Measurements from ENCODE around the gene RCN2. TPM values are rescaled to one million over a fixed set of nuclear protein-coding genes. Genes with fewer than 3 reads are reported as not detected.

The RCN2 gene
- total RNA-seq, 4 donors from 2014 or later, result 12.7 to 34.3 (median 18.5) TPM

- Histone ChIP-seq H3K27ac (no peak overlapping the region), H3K27me3 (no peaks in the 10 kb centered on the region), H3K4me1 (peaks cover 0 to under 1% (median 0%) of the 10 kb centered on the region in 4 donors), H3K36me3 (peaks cover 0 to 30% (median 5%) of the 10 kb centered on the region in 4 donors), H3K4me3 (no peak overlapping the region), H3K9me3 (no peaks in the 10 kb centered on the region)
- 95 to 98% methylated on average over 4 to 5 of the region's 5 CpGs for whole genome bisulfite sequencing, 2 donors (ENCODE audit: low coverage in 1 of 2)
- in situ Hi-C loops (cut with MboI; ENCODE audit: low pct_ligation_motif_present in 1 of 4, low pct_unique_long_range_greater_than_20kb in 1 of 4, low sequenced_read_pairs in 3 of 4) (no loop called here), intact Hi-C loops (cut with DNase I; ENCODE audit: low total_unique reads) (no loop called here)
- no peak for TF ChIP-seq POLR2A (IDR thresholded peaks at IDR 0.05)
- DNase-seq, result no peak
Observed at GRCh38 chr15:76938752-76939151, 7.2 kb downstream of the RCN2 start.

- H3K36me3 ChIP-seq, result peaks cover 0 to 25% (median 5%) of the 10 kb centered on the region in 4 donors
- 0% methylated on average over 1 of the region's 1 CpG for WGBS, 2 donors (ENCODE audit: low coverage in 1 of 2)
- intact Hi-C loops (cut with DNase I; ENCODE audit: low total_unique reads) (no loop called here), in situ Hi-C loops (cut with MboI; ENCODE audit: low pct_ligation_motif_present in 1 of 4, low pct_unique_long_range_greater_than_20kb in 1 of 4, low sequenced_read_pairs in 3 of 4) (no loop called here)
- no peak overlapping the region for H3K4me3 ChIP-seq
- H3K9me3 ChIP-seq, result no peaks in the 10 kb centered on the region
- H3K27me3 ChIP-seq, result no peaks in the 10 kb centered on the region
- H3K27ac ChIP-seq, result no peak overlapping the region
- DNase-seq, result no peak
- no peaks in the 10 kb centered on the region for H3K4me1 ChIP-seq
- no peak for TF ChIP-seq EP300 (IDR thresholded peaks at IDR 0.05; ENCODE audit: low read depth)
- no peak for TF ChIP-seq POLR2A (IDR thresholded peaks at IDR 0.05)
- no peak for TF ChIP-seq POLR2AphosphoS5 (IDR thresholded peaks at IDR 0.05)
- no peak for TF ChIP-seq CTCF (IDR thresholded peaks at IDR 0.05)
Observed at GRCh38 chr15:76939715-76940114, 8.2 kb downstream of the RCN2 start.

GRCh38 chr15:76941636-76942035 is 10.1 kb downstream of the RCN2 start:
- Histone ChIP-seq H3K9me3 (no peaks in the 10 kb centered on the region), H3K36me3 (peaks cover 0 to 17% (median 2%) of the 10 kb centered on the region in 4 donors), H3K27me3 (no peaks in the 10 kb centered on the region), H3K4me1 (no peaks in the 10 kb centered on the region), H3K27ac (no peak overlapping the region), H3K4me3 (no peak overlapping the region)
- no peak for TF ChIP-seq EP300 (IDR thresholded peaks at IDR 0.05; ENCODE audit: low read depth)
- no peak for TF ChIP-seq POLR2AphosphoS5 (IDR thresholded peaks at IDR 0.05)
- no peak for TF ChIP-seq CTCF (IDR thresholded peaks at IDR 0.05)
- TF ChIP-seq POLR2A (IDR thresholded peaks at IDR 0.05), result no peak
- WGBS, 2 donors (ENCODE audit: low coverage in 1 of 2), result 81 to 90% methylated on average over 2 of the region's 2 CpGs
- no peak for DNase-seq
- in situ Hi-C loops (cut with MboI; ENCODE audit: low pct_ligation_motif_present in 1 of 4, low pct_unique_long_range_greater_than_20kb in 1 of 4, low sequenced_read_pairs in 3 of 4), result no loop called here
- intact Hi-C loops (cut with DNase I; ENCODE audit: low total_unique reads), result no loop called here

- H3K36me3 ChIP-seq, result peaks cover 0 to 11% (median 0%) of the 10 kb centered on the region in 4 donors
- H3K27ac ChIP-seq, result no peak overlapping the region
- intact Hi-C loops (cut with DNase I; ENCODE audit: low total_unique reads) (no loop called here), in situ Hi-C loops (cut with MboI; ENCODE audit: low pct_ligation_motif_present in 1 of 4, low pct_unique_long_range_greater_than_20kb in 1 of 4, low sequenced_read_pairs in 3 of 4) (no loop called here)
- no peaks in the 10 kb centered on the region for H3K9me3 ChIP-seq
- no peak overlapping the region for H3K4me3 ChIP-seq
- no peaks in the 10 kb centered on the region for H3K4me1 ChIP-seq
- no peaks in the 10 kb centered on the region for H3K27me3 ChIP-seq
- WGBS, 2 donors (ENCODE audit: low coverage in 1 of 2), result 84 to 94% methylated on average over 2 of the region's 2 CpGs
- DNase-seq, result no peak
- TF ChIP-seq POLR2AphosphoS5 (IDR thresholded peaks at IDR 0.05), result no peak
- TF ChIP-seq EP300 (IDR thresholded peaks at IDR 0.05; ENCODE audit: low read depth), result no peak
- TF ChIP-seq POLR2A (IDR thresholded peaks at IDR 0.05), result no peak
- no peak for TF ChIP-seq CTCF (IDR thresholded peaks at IDR 0.05)
Observed at GRCh38 chr15:76942331-76942730, 10.8 kb downstream of the RCN2 start.

GRCh38 chr15:76945494-76946093 is 14.0 kb downstream of the RCN2 start:
- peak overlapping the region in 2 of 4 donors; percentile 25 to 27 for H3K27ac ChIP-seq
- no peak for DNase-seq
- no peak for TF ChIP-seq EP300 (IDR thresholded peaks at IDR 0.05; ENCODE audit: low read depth)
- no peak for TF ChIP-seq POLR2A (IDR thresholded peaks at IDR 0.05)
- no peak for TF ChIP-seq CTCF (IDR thresholded peaks at IDR 0.05)
- no peak for TF ChIP-seq POLR2AphosphoS5 (IDR thresholded peaks at IDR 0.05)
- in situ Hi-C loops (cut with MboI; ENCODE audit: low pct_ligation_motif_present in 1 of 4, low pct_unique_long_range_greater_than_20kb in 1 of 4, low sequenced_read_pairs in 3 of 4) (no loop called here), intact Hi-C loops (cut with DNase I; ENCODE audit: low total_unique reads) (no loop called here)
- no peak overlapping the region for H3K4me3 ChIP-seq
- H3K9me3 ChIP-seq, result no peaks in the 10 kb centered on the region
- 86 to 100% methylated on average over 1 to 2 of the region's 2 CpGs for WGBS, 2 donors (ENCODE audit: low coverage in 1 of 2)
- H3K27me3 ChIP-seq, result no peaks in the 10 kb centered on the region
- peaks cover 0 to 15% (median 4%) of the 10 kb centered on the region in 4 donors for H3K36me3 ChIP-seq
- H3K4me1 ChIP-seq, result no peaks in the 10 kb centered on the region

All from transverse colon (tissue), 4 donors.